HG02759 (cell line): ENCODE measurements around the gene FOXS1.

ENCODE experiments used
- ATAC-seq: cut with Tn5 transposase; IDR thresholded peaks from one replicate; pipeline ENCODE4 v1.9.1; 2021; ENCODE audit warnings: mild to moderate bottlenecking, moderate library complexity; ENCODE audit not compliant: unreplicated experiment

The FOXS1 gene

GRCh38 chr20:31845300-31845863 lies at the start of gene FOXS1:
TSS of gene FOXS1 (minus strand) at chr20:31845604. CDS start at chr20:31845542, 62 bp downstream.
- ATAC-seq, result no peak

DNA sequence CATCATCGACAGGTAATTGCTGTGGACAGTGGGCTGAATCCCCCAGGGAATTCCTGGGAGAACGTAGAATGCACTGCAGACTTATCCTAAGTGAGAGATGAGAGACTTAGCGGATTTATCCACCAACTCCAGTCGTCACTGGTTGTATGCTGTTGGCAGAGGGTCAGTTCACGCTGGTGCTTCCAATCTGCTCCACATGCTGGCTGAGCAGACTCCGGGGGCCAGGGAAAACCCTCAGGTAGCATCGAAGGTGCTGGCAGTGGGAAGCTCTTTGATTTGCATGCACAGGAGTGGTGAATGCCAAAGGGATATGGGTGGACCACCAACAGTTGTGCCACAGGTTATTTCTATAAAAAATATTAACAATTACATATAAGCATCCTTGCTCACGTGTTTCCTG lies 45.2 kb upstream of the FOXS1 start:
- ATAC-seq, result no peak

DNA sequence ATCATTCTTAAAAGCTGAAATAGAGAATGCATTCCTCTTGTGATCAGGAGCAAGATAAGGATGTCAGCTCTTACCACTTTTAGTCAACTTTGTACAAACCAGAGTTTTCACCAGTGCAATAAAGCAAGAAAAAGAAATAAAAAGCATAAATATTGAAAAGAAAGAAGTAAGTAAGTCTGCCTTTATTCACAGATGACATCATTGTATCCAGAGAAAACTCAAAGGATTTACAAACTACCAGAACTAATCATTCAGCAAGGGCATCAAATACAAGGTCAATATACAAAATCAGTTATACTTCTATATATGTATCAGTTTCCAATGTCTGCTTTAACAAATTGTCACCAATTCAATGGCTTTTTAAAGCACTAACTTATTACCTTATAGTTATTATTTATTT lies 38.4 kb upstream of the FOXS1 start:
- no peak for ATAC-seq

DNA sequence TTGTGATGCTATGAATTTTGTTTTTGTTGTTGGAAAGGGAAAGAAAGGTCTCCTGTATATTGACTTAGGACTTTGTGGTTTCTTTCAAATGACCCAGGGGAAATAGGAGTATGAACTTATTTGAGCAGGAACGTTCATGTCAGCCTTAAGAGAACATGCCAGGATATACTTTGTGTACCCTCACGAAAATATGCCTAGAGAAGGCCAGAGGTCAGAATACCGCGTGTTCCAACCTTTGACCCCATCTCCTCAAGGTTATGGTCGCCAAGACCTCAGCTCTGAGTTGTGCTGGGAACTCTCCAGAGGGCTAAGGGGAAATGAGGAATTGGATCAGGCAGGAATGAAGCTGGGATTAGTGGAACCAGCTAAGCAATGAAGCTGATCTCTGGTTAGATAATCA lies 36.5 kb upstream of the FOXS1 start:
- ATAC-seq, result no peak

DNA sequence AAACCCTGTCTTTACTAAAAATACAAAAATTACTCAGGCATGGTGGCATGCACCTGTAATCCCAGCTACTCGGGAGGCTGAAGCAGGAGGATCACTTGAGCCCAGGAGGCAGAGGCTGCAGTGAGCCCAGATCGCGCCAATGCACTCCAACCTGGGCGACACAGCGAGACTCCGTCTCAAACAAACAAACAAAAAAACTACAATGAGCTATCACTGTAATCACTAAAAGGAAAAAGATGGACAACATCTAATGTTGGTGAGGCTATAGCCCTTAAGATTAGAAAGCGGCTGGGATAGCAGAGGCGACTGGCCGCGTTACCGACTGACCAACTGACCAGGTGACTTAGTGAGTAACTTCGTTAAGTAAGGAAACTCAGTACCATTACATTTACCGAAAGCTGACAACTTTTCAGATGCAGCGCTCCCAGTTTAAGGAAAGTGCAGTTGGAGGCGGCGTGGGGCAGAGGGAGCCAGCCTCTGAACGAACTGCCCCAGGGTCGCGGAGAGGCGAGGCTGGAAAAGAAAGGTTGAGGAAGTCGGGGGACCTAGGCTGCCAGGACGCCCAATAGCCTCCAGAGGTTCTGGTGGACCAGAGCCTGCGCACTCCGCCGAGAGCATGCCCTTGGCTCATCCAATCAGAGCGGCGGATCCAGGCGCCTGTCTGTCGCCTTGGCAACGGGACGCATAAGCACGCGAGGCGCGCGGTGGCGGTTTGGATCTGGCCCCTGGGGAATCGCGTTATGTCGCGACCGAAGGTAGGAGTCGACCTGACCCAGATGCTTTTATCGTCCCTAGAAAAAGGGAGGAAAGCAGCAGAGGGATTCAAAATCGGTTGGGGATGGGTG lies 34.0 kb upstream of the FOXS1 start:
- ATAC-seq, result peak; percentile 96

GRCh38 chr20:31877684-31878083 lies 32.3 kb upstream of the FOXS1 start:
- no peak for ATAC-seq

DNA sequence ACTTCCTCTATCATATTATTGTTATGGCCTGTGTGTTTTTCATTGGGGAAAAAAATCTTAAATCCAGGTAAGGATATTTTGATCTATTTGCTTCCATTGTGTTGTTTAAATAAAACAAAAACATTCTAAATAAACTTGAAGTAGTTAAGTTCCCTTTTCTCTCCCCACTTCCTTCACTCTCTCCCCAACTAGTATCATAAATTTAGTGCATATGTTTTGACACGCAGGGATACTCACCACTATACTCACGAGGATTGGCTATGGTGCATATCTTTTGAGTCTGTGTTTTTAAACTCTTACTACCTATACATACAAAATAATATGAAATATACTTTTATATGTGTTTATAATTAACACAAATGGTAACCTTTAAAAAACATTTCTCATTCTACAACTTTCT lies 30.3 kb upstream of the FOXS1 start:
- no peak for ATAC-seq

DNA sequence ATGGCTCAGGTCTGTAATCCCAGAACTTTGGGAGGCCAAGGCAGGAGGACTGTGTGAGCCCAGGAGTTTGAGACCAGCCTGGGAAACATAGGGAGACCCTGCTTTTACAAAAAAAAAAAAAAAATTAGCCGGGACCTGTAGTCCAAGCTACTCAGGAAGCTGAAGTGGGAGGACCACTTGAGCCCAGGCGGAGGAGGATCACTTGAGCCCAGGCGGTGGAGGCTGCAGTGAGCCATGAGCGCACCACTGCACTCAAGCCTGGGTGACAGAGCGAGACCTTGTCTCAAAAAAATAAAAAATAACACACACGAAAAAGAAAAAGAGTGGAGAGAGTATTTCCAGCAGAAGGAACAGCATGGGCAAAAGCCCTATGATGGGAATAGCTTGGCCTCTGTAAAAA lies 27.0 kb upstream of the FOXS1 start:
- ATAC-seq, result no peak

DNA sequence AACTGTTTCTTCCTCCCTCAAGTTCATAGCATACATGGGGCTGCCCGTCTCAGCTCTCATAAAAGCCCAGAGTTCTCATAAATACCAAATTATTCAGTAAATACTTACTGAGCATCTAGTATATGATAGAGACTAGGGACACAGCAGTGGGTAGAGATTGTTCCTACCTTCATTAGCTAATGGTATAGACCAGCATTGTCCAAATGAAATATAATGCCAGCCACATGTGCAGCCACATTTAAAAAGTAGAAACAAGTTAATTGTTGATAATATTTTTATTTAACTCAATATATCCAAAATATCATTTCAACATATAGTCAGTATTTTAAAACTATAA lies 26.2 kb upstream of the FOXS1 start:
- ATAC-seq, result no peak

DNA sequence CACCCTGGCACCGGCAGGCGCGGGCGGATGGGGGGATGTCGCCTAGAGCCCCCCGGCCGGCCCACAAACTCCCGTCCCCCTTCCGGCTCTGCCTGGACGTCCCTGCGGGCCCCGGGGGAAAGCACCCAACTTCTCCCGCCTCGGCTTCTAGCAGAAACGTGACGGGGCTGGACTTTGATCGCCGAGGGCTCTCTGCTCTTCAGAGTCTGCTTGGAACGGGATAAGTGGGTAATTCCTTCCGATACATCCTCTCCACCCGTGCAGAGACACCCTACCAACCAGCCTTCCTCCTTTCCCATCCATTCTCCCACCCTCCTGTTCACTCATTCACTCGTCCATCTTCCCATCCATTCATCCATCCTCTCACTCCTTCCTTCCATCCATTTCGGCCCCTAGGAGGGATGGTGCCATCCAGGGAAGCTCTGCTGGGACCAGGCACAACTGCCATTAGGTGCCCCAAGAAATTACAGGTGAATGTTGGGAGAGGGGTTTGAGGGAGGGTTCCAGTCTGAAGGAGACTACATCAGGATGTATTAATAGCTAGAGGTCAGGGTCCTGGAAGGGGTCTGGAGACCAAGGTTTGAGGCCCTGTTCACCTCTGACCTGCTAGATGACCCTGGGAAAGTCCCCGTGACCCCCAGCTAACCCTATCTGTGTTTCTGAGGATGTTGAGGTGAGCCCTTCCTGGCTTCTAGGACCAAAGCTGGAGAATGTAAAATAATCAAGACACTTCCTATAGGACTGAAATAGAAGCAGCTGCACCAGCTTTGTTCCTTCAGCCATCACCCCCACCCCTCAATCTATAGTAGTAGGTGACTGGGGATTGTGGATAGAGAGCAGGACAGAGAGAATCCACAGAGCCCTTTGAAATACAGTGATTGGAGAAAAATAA lies 25.6 kb upstream of the FOXS1 start:
- no peak for ATAC-seq

DNA sequence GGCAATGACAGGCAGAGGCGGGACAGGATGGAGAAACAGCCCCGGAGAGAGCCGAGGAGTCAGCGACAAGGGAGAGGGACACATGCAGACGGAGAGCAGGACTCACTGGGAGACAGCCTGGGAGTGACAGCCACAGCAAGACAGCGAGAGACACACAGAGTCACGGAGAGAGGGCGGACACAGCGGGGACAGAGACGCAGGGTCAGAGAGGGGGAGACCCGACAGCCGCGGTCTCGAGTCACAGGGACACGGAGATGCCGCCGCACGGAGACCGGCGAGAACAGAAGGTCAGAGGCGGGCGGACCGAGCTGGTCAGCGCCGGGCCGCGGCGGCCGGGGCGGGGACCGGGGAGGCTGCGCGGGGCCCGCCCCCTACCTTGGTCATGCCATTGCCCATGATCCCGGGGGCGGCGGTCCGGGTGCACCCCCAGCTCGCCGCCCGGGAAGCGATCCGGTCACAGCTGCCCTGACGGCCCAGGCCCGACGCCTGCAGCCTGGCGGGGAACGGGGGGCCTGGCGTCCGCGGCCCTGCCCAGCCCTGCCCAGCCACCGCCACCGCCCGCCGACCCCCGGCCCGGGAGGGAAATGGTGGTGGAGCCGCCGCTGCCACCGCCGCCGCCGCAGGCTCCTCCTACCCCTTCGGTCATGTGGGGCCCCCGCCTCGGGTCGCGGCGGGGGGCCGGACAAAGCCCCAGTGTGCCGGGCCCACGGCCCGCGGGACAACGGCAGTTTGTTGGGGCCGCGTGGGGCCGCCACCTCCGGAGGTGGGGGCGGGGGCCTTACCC lies 24.7 kb upstream of the FOXS1 start, which contains the start of the genes DUSP15 and TTLL9:
DUSP15 (minus strand) TSS at position 586 of the 784 bp plus-strand sequence; CDS start at position 396, 190 bp downstream.
TTLL9 (plus strand) TSS at position 693 of the 784 bp plus-strand sequence. CDS start 493 bp downstream, outside the sequence.
- no peak for ATAC-seq

DNA sequence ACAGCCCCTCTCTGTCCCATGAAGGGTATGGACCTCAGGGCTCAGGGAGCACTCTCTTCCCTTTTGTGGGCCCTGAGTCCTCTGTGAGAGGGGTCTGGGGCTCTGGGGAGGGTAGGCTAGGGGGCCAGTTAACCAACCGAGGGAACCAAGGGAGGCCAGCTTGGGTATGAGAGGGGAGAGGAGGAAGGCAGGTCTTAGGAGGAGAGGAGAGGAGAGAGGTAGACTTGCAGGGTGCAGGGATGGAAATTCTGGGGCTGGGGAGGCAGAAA lies 24.2 kb upstream of the FOXS1 start:
- ATAC-seq, result no peak

GRCh38 chr20:31868853-31869672 lies 23.7 kb upstream of the FOXS1 start:
- no peak for ATAC-seq

GRCh38 chr20:31866221-31866620 lies 20.8 kb upstream of the FOXS1 start:
- ATAC-seq, result no peak

DNA sequence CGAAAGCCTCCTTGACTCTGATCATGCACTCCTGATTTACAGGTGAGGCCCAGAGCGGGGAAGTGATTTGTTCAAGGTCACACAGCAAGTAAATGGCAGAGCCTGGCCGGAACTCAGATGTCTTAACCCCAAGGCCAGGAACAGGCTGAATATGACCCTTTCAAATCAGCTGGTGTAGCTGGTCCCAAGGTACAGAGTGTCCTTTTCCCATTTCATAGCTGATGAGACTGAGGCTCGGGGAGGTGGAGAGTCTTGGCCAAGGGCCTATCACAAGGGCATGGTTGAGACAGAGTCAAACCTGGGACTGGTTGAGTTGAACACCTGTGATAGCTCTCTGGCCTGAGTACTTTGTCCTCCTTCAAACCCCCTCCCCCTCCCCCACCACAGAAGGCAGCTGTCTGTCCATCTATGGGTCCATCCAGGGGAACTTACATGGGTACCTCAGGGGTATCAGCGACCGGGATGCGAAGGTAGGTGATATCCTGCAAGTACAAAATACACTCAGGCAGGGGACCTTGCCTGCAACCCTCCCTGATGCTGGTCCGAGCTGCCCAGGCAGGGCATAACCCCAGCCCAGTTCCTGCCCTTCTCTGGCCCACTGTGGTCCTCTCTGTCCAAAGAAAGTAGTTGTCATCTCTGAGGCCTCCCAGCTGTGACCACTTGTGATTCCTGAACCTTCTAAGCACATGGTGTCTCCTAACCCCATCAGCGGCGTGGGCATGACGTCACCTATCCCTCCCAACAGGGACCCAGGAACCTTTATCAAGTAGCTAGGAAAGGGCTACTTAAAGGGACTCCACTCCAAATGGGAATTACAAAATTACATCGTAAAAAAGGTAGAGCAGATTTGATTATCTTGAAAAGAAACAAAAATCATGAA lies 19.4 kb upstream of the FOXS1 start:
- no peak for ATAC-seq

DNA sequence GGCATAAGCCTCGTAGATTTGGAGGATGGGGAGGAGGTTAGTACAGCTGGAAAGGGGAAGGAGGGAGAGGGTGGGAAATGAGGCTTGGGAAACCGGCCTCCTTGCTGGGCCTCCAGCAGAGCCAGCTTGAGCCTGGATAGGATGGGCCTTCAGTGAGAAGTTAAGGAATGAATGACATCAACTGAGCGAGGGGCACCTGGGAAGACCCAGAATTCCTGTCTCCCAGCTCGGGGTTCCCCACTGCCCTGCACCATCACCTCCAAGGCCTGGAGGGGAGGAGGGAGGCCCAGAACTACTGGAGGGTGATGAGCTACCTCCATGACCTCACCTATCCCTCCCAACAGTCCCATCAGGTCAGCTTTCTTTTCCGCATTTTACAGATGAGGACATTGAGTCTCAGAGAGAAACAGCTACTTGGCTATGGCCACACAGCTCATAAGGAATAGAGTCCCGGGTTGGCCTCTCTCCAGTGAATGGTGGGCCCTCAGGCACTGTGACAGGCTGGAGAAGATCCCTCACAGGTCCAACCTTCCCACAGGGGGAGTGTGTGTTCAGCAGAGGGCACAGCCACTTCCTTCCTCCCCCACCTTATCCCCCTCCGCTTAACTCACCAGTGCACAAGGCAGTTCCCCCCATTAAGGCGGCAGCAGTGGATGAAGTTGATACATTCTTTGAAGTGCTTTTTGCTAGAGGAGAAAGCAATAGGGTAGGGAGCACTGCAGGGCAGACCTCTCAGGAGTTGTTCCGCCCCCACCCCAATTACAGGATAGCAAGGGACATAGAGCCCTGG lies 18.1 kb upstream of the FOXS1 start:
- no peak for ATAC-seq

DNA sequence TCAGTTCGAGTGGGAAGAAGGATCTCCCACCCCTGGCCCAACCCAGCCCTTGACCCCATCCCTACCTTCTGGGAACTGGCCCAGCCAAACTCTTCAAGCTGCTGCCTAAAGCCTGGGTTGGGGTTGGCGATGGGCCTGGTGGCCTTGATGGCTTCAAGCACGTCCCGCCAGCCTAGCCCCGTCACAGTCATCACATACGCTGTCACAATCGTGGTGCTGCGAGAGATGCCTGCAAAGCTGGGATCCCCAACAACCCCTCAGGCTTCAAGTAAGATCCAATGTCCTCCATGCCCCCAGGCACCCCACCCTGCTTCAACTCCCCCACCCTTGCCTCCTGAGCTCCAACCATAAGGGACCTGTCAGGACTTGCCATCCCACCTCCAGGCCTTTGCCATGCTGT lies 17.1 kb upstream of the FOXS1 start:
- ATAC-seq, result no peak

DNA sequence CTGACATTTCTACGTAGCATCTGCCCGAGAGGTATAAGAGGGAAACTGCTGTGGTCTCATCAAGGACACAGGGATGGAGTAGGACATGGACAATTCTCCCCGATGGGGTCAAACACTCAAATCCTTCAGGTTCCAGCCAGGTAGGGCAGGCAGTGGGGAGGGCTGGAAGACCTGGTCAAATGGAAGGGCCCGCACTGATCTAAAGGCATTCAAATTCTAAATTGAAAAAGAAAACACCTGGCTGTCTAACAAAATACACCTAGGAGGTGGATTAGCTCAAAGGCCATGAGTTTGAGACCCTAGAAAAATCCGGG lies 16.7 kb upstream of the FOXS1 start:
- no peak for ATAC-seq
